Common myeloid progenitor, CD34-positive (primary cell): ENCODE results near the gene TMEM212.

ENCODE experiments used
- CTCF ChIA-PET: fragments of 350-600 bp; sonication (Branson Sonifier 250); formaldehyde crosslinking; loops from one replicate; lab custom pipeline; 2021; ENCODE audit warnings: antibody characterized with exemption; lab: Charles Lee
- POLR2A ChIA-PET: fragments of 350-600 bp; sonication (Branson Sonifier 250); formaldehyde crosslinking; loops from one replicate; lab custom pipeline; 2021; ENCODE audit warnings: antibody characterized with exemption; lab: Charles Lee
- DNase-seq, 3 donors: peaks; one replicate each; pipeline versions ENCODE4 v3.0.0 to v3.0.0-alpha.2; 2013
- H3K27ac ChIP-seq, 2 experiments: 1 replicate in 1 of 2; 2 replicates in 1 of 2; pipeline ENCODE4 v1.7.0; 2013; ENCODE audit warnings: inconsistent platforms in 2 of 2, low read length in 2 of 2, mild to moderate bottlenecking in 2 of 2, low read depth in 1 of 2, moderate library complexity in 1 of 2; ENCODE audit not compliant: severe bottlenecking in 2 of 2, insufficient read depth in 1 of 2, poor library complexity in 1 of 2
- H3K27me3 ChIP-seq, 5 experiments: replicated peaks in 2 of 5; 1 replicate in 3 of 5; 2 replicates in 2 of 5; pipeline versions ENCODE4 v1.6.1 to v1.7.0; 2013; ENCODE audit warnings: low read length in 4 of 5, mild to moderate bottlenecking in 2 of 5, moderate library complexity in 2 of 5, inconsistent platforms in 1 of 5; ENCODE audit not compliant: insufficient read depth in 5 of 5, control insufficient read depth in 4 of 5
- H3K36me3 ChIP-seq, 4 experiments: 1 replicate in 2 of 4; 2 replicates in 2 of 4; pipeline versions ENCODE4 v1.6.1 to v1.7.0; 2013; ENCODE audit warnings: low read length in 3 of 4, control low read depth in 1 of 4, mild to moderate bottlenecking in 1 of 4; ENCODE audit not compliant: control insufficient read depth in 4 of 4, insufficient read depth in 4 of 4
- H3K4me1 ChIP-seq, 4 experiments: 1 replicate in 3 of 4; 2 replicates in 1 of 4; pipeline versions ENCODE4 v1.6.1 to v1.7.1; 2013; ENCODE audit warnings: low read length in 3 of 4, mild to moderate bottlenecking in 3 of 4, control low read depth in 1 of 4, inconsistent platforms in 1 of 4, moderate library complexity in 1 of 4; ENCODE audit not compliant: control insufficient read depth in 4 of 4, insufficient read depth in 4 of 4; ENCODE audit errors: control extremely low read depth in 1 of 4
- H3K4me3 ChIP-seq, 7 experiments: 1 replicate in 4 of 7; 2 replicates in 3 of 7; pipeline versions ENCODE4 v1.5.1 to v1.7.0; 2013; ENCODE audit warnings: mild to moderate bottlenecking in 7 of 7, low read length in 6 of 7, moderate library complexity in 6 of 7, inconsistent platforms in 2 of 7, low read depth in 2 of 7, control low read depth in 1 of 7; ENCODE audit not compliant: insufficient read depth in 4 of 7, control insufficient read depth in 1 of 7; ENCODE audit errors: extremely low read depth in 1 of 7
- H3K9me3 ChIP-seq, 5 experiments: 1 replicate in 4 of 5; 2 replicates in 1 of 5; pipeline versions ENCODE4 v1.6.1 to v1.7.1; 2013; ENCODE audit warnings: low read length in 4 of 5, mild to moderate bottlenecking in 2 of 5, inconsistent platforms in 1 of 5, low read depth in 1 of 5, moderate library complexity in 1 of 5; ENCODE audit not compliant: control insufficient read depth in 4 of 5, insufficient read depth in 2 of 5; ENCODE audit errors: control extremely low read depth in 1 of 5
- WGBS: methylation state at CpG from one replicate; pipeline ENCODE4 v1.1.5; 2013; ENCODE audit not compliant: insufficient coverage; 5-methylcytosine and 5-hydroxymethylcytosine counted together

TMEM212 gene

DNA sequence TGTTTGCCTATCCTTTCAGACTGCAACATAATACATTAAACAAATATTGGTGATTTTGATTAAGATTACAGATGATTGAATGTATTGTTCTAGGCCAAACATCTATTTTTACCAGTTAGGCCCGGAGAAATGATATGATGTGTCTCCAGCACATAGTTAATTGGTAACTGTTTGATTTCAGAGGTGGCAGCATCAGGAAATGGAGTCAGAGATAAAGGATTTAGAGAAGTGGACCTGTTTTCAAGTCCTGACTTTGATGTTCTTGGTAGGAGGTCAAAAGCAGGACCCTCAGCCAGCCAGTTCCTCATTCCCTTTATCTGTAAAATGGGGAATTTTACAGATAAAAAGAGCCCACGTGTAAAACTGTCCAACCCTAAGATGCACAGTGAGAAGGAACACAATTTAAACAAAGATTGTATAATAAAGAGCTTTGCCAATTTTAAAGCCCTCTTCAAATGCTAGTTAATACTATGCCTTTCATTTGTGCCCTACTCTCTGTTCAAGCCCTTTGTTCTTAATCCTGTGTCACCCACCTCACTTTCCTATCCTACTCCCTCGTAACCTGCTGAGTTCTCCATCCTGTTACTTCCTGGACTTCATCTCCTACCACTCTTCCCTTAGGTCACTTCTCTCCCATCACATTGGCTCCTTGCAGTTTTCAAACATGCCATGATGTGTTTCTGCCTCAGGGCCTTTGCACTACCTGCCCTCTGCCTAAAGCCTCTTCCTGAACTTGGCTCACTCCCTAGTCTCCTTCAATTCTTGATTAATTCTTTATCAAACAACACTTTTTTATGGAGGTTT, 2.5 kb downstream of the TMEM212 start:
- Histone ChIP-seq H3K4me1 (peaks cover 3 to 13% (median 8%) of the 10 kb centered on the region in 4 experiments), H3K4me3 (no peak overlapping the region), H3K9me3 (no peaks in the 10 kb centered on the region), H3K27me3 (no peaks in the 10 kb centered on the region), H3K36me3 (no peaks in the 10 kb centered on the region), H3K27ac (no peak overlapping the region)
- CTCF ChIA-PET, result no interaction called here
- WGBS, result 80% methylated on average over 2 of the region's 3 CpGs
- POLR2A ChIA-PET, result no interaction called here
- no peak for DNase-seq

DNA sequence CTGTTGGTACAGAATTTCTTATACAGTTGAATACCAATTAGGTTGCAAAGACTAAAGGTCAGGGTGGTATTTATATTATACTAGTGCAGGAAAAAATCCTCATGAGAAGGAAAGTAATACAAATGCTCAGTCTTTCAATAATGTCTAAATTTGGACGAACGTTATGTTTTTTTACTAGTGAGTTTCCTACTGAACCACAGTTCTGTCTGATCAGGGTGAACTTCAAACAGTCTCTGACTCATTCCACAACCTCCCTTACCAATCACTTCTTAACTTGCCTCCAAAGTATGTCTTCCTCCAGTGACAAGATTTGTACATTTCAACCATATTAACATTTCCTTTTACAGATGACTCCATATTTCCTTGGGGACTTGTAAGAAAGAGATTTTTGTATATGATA, 3.4 kb downstream of the TMEM212 start:
- WGBS, result 72% methylated on average over 2 of the region's 2 CpGs
- Histone ChIP-seq H3K9me3 (no peaks in the 10 kb centered on the region), H3K27me3 (no peaks in the 10 kb centered on the region), H3K36me3 (no peaks in the 10 kb centered on the region), H3K4me3 (no peak overlapping the region), H3K4me1 (peaks cover 4 to 19% (median 15%) of the 10 kb centered on the region in 4 experiments), H3K27ac (no peak overlapping the region)
- DNase-seq, result peak in 1 of 3 donors; percentile 33
- ChIA-PET POLR2A (no interaction called here), CTCF (no interaction called here)

DNA sequence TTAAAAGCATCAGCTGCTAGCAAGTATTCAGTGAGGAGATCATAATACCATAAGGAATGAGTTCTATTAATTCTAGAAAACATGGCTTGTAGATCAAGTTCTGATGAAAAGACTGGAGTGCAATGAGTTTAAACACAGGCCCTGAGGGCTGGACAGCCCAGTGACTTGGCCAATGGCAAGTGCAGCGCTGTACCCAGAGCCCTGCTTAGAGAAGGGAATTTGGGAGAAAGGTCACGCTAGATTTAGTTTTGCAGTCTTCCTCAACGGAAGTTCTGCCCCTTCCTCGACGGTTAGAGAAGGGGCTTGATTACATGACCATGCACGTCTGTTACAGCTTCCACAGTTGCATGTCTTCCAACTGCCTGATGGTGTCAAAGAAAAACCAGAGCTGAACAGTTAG, 4.0 kb downstream of the TMEM212 start:
- Histone ChIP-seq H3K4me1 (peaks cover 4 to 21% (median 14%) of the 10 kb centered on the region in 4 experiments), H3K27ac (no peak overlapping the region), H3K9me3 (no peaks in the 10 kb centered on the region), H3K36me3 (no peaks in the 10 kb centered on the region), H3K4me3 (no peak overlapping the region), H3K27me3 (no peaks in the 10 kb centered on the region)
- POLR2A ChIA-PET, result no interaction called here
- CTCF ChIA-PET, result interaction anchor here (0.7 kb wide), 1 partner anchor 102 kb away, joined by 3 read pairs; no protein-coding TSS in a partner anchor
- 82% methylated on average over 6 of the region's 6 CpGs for WGBS
- no peak for DNase-seq

DNA sequence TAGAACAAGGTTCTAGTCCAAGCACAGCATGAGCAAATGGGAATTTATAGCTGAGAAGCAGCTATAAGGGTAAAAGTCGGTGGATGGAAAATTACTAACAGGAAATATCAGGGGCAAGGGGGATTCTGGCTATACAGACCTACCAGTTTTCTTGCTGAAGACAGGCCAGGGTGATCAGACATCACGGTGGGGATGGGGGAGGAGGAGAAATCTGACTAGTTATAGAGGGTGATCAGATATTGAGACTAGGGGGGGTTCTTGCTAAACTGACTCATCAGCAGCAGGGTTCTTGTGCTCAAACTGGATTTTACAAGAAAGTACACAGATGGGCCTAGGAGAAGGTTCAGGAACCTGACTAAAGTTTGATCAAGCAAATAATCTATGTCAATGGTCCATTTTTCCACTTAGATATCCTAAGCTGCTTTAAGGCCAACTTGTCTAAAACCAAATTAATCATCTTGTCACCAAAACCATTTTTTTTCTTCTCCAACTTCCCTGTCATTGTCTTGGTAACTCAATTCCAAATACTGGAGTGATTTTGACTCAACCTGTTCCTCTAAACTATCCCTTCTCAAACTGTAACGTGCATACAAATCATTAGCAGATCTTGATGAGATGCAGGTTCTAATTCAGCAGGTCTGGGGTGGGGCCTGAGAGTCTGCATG, 4.6 kb downstream of the TMEM212 start:
- H3K27me3 ChIP-seq, result no peaks in the 10 kb centered on the region
- CTCF ChIA-PET, result interaction anchor here (0.7 kb wide), 1 partner anchor 102 kb away, joined by 3 read pairs; no protein-coding TSS in a partner anchor
- DNase-seq, result no peak
- POLR2A ChIA-PET, result no interaction called here
- H3K36me3 ChIP-seq, result no peaks in the 10 kb centered on the region
- no peak overlapping the region for H3K4me3 ChIP-seq
- H3K9me3 ChIP-seq, result no peaks in the 10 kb centered on the region
- H3K4me1 ChIP-seq, result peaks cover 4 to 21% (median 14%) of the 10 kb centered on the region in 4 experiments
- no peak overlapping the region for H3K27ac ChIP-seq
- WGBS, result 92% methylated on average over 3 of the region's 3 CpGs

DNA sequence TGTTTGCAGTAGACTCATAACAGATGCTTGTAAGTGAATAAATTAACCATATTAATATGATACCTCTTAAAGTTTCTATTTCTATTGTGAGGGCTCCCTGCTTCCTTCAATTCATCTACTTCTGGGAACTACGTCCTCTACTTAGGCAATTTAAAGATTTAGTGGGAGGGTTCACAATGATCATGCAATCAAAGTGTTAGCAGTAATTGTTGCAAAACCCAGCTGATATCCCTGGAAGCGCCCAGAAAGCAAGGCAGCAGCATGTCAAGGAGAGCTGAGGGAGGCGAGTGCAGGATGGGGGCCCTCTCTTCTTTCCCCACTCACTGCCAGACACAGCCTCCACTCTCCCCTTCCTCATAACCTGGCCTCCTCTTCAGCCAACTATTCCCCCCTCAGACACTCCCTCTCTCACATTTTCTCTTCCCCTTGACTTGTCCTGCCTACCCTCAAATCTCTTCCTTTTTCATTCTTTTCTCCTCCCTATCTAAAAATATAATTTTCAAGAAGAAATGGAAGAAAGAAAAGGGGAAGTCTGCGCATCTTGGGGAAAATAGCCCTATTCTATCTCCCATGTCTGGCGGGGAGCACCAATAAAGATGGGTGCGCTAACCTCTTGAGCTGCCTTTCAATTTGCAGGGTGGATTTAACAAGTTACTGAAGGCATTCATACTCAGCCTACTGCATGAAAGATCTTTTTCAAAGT, 6.6 kb downstream of the TMEM212 start:
- DNase-seq, result no peak
- no peak overlapping the region for H3K4me3 ChIP-seq
- peaks cover 0 to 7% (median 0%) of the 10 kb centered on the region in 5 experiments for H3K9me3 ChIP-seq
- no peak overlapping the region for H3K27ac ChIP-seq
- CTCF ChIA-PET, result interaction anchor here (0.9 kb wide), 1 partner anchor 9 kb away, joined by 3 read pairs; no protein-coding TSS in a partner anchor
- peaks cover 4 to 21% (median 14%) of the 10 kb centered on the region in 4 experiments for H3K4me1 ChIP-seq
- 100% methylated on average over 3 of the region's 6 CpGs for WGBS
- no peaks in the 10 kb centered on the region for H3K36me3 ChIP-seq
- POLR2A ChIA-PET, result no interaction called here
- H3K27me3 ChIP-seq, result no peaks in the 10 kb centered on the region

- ChIA-PET CTCF (interaction anchor here (0.7 to 1.2 kb wide), 3 partner anchors 9 to 188 kb away, joined by 3 read pairs; no protein-coding TSS in a partner anchor), POLR2A (no interaction called here)
- no peak overlapping the region for H3K4me3 ChIP-seq
- no peak overlapping the region for H3K27ac ChIP-seq
- peaks cover 0 to 10% (median 4%) of the 10 kb centered on the region in 5 experiments for H3K9me3 ChIP-seq
- no peaks in the 10 kb centered on the region for H3K36me3 ChIP-seq
- H3K4me1 ChIP-seq, result peaks cover 4 to 21% (median 14%) of the 10 kb centered on the region in 4 experiments
- WGBS, result 80% methylated on average over 1 of the region's 6 CpGs
- H3K27me3 ChIP-seq, result no peaks in the 10 kb centered on the region
- no peak for DNase-seq
These were observed 7.3 kb downstream of the TMEM212 start for GRCh38 chr3:171850320-171850959.
